ENCODE measurements around the gene PEAK1. TPM values are rescaled to one million over a fixed set of nuclear protein-coding genes. Genes with fewer than 3 reads are reported as not detected.

Gene PEAK1
- total RNA-seq, 1 donor from 2014 or later, result 28.5 TPM

DNA sequence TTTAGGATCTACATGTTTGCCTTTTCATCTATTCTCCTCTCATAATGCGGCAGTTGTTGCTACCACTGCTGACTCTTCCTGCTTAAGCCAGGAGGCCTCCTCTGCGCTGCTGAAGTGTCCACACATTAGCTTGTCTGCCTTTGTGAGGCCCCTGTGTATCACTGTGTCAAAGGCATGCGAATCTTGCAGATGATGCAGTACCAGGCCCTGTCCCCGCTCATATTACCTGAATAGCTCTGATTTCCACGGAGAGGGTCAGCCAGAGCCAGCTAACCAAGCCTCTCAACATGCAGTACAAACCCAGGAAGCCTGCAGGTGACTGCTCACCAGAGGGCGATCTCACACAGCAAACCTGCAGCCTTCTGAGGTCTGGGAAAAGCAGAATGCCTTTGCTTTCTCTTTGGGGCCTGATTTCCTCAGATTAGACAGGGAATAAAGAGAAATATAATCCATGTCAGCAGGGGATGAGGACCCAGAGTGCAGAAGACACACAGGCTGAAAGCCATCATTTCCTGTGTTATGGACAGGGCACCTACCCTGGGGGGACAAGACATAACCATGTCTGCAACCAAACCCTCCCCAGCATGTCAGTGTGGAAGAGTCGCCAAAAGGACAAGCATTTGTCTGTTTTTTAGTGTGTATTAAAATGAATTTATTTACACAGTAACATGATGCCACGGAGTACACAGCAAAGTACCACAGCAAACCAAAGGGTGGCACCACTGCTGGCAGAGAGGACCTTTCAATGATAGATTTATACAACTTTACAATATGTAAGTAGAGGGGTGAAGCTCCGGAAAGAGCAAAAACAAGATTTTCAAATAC lies 312.2 kb downstream of the PEAK1 start:
- intact Hi-C loops (cut with micrococcal nuclease), result loop anchor here (1.0 kb wide), 3 partner anchors 134 to 436 kb away; no protein-coding TSS in a partner anchor

DNA sequence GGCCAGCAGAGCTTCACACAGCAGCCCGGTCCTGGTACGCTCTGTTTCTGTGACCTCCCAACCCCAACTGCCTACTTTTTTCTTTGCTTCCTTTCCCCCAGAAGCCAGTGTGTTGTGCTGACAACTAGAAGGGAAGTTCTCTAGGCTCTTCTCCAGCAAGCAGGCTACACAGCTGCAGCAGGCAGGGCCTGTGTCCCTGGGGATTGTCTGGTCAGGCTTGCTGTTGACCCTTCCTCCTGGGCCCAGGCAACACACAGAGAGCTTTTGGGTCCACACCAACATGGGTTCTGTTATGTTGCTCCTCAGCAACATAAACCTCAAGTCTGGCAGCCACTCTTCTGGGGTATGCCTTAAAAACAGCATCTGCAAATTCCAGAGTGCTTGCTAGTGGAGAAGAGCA lies 312.8 kb downstream of the PEAK1 start:
- intact Hi-C loops (cut with micrococcal nuclease), result loop anchor here (1.0 kb wide), 3 partner anchors 134 to 436 kb away; no protein-coding TSS in a partner anchor

DNA sequence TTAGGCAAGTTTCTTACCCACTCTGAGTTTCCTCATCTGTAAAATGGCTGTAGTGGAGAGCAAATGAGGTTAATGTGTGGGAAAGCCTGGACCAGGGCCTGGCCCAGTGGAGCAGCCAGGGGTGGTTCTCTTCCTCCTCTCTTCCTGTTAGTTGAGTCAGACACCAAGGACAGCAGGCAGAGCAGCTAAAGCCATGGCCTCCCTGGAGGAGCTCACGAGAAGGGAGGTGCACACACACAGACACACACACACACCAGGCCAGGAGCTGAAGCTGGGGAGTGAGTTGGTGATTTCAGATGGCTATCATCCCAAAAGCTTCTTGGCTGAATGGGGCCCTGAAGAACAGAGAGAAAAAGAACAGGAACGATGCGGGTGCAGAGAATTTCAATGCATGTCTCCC lies 315.7 kb downstream of the PEAK1 start:
- intact Hi-C loops (cut with micrococcal nuclease), result no loop called here

DNA sequence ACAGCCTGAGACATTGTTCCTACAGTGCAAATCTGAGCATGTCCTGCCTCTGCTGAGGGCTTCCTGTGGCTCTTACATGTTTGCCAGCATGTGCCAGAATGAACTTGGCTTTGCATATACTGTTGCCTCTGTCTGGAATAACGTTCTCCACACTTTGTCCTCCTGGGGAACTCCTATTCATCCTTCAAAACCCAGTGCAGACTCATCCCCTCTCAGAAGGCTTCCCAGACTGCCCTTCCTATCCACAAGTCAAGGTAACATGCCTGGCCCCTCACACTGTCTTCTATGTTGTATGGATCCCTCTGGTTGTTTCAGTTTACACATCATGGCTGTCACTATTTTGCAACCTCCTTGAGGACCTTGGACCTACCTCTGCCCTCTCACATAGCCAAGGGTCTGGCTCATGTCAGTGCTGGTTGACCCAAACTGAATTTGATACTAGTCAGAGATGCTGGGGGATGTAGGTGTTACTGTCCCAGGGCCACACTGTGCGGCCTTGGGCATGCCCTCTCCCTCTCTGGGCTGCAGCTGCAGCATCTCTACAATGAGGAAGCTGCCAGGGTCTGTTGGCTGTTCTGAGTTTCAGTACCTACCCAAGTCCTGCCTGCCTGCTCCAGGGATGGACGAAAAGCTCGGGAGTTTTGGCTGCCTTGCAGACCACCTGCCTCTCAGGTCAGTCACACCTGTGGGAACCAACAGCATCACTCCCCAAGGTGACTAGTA lies 320.0 kb downstream of the PEAK1 start:
- intact Hi-C loops (cut with micrococcal nuclease), result no loop called here

DNA sequence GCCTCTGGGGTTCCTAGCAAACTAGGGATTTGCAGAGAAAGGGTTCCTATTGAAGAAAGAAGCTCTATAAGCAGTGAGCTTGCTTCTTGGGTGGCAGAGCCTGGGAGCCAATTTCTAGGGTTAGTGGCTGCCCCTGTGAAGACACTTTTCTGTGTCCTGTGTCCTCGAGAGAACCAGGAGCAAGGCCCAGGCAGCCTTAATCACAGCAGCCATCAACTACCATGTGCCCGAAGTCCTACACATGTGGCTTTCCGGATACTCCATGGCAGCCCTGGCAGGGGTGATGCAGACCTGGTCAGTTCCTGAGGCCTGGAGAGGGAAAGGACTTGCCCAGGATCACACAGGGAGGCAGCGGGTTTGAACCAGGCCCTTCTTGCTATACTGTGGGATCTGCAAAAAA lies 321.3 kb downstream of the PEAK1 start:
- intact Hi-C loops (cut with micrococcal nuclease), result no loop called here

DNA sequence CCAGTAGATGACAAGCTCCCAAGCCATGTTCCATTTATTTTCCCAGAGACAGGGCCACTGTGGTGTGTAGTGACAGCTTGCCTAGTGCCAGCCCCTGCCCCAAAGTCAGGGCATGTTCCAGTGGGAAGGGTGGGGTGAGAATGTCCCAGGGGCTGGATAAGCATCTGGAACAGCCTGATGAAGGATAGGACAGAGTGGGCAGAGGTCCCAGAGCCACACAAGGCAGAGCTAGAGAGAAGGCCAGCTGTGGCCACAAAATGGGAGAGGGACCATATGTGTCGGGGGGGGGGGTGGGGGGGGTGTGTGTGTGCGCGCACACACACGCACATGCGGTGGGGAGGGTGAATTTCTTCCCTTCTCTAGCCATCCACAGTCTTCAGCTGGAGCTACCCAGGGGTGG lies 322.0 kb downstream of the PEAK1 start:
- intact Hi-C loops (cut with micrococcal nuclease), result no loop called here

DNA sequence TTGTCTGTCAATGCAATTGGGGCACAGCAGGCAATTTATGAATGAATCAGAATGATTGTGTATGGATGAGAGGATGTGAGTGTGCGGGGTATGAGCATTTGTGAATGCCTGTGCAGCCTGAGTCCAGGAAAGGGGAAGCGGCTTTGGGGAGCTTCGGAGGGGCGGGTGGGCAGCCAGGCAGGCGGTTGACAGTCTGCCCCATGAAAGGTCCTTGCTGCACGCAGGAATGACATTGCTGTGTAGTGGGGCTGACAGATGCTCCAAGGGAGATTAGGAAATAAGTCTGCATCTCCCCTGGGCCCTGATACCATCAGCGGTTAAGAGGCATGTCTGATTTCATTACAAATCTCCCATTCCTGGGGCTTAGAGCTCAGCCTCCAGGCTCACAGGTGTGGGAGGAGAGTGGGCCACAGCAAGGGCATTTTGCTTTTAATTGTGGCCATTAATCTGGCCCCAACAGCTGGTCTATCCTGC lies 322.6 kb downstream of the PEAK1 start:
- intact Hi-C loops (cut with micrococcal nuclease), result no loop called here

DNA sequence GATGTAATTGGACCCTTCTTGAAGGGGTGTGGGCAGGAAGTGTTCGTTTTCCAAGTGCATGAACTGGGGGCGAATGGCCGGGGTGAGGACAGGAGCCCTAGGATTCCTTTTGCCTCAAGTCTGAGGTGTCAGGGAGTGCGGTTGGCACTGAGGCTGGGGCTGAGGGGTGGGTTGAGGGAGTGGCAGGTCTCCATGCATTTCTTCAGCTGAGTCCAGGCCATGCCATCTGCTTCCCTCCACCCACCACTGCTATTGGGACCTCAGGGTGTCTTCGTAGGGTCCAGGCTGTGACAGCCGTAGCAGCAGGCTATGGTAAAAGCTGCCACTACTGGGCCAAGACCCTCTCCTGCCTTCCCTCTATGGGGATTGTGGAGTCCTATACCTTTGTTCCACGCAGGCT lies 323.4 kb downstream of the PEAK1 start:
- intact Hi-C loops (cut with micrococcal nuclease), result no loop called here

DNA sequence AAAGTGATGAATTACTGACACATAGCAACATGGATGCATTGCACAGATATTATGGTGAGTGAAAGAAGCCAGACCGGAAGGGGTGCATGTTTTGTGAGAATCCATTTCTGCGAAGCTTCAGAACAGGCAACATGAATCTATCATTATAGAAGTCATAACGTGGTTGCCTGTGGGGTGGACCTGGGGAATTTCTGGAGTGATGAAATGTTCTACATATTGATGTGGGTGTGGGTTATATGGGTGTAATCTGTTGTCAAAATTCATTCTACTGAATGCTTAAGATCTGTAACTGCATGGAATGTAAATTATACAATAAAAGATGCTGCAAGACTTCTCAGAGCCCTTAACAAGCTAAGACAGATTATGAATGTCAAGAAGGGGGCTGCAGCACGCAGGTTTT lies 323.8 kb downstream of the PEAK1 start:
- intact Hi-C loops (cut with micrococcal nuclease), result no loop called here

DNA sequence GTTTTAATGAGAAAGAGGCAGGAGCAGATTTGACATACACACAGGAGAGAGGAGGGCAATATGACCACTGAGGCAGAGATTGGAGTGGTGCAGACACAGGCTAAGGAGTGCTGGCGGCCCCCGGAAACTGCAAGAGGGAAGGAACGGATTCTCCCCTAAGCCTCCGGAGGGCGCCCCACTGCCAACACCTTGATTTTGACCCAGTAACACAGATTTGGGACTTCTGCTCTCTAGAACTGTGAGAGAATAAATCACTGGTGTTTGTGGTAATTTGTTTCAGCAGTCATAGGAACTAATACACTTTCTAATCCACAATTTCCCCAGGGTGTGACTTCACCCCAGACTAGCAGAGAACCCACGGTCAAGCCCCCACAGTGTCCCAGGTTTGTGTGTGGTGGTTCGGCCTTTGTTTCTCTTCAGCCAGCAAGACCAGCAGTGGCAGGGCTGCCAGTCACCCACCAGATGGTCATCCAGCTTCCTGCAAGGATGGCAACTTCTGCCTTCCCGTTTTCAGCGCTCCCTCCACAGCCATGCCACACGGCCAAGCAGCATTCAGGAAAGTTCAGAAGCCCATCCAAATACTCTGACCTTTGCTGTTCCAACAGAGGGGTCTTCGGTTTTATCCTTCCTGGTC lies 325.4 kb downstream of the PEAK1 start:
- intact Hi-C loops (cut with micrococcal nuclease), result no loop called here

DNA sequence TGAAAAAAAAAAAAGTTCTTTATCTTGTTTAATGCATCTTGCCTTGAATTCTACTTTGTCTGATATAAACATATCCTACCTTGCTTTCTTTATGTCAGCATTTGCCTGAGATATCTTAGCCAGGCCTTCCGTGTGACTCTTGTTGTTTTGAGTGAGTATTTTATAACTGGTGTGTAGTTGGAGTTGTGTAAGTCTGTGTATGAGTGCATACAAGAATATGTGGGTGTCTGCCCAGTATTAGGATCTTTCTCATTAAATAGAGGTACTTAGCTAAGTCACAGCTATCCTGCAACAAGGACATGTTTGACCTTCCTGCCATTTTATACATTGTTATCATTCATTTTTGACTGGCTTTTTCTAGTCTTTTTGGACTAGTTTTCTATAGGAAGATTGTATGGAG lies 326.5 kb downstream of the PEAK1 start:
- intact Hi-C loops (cut with micrococcal nuclease), result no loop called here

DNA sequence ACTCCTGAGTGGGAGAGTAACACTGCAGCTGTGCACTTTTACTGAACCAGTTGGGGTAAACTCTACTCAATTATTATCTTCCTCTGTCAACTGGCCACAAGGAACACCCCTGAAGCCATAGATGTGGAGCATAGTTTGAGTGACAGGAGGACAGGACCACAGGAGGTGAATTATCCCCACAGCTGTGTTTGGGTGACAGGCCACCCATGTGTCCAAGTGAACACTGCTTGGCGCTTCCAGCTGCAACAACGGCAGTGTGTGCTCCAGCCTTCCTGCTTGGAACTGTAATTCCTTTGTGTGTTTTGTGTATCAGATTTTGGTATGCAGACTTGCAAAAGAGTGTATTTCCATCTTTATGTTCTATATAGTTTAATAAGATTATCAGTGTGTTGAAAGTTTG lies 328.8 kb downstream of the PEAK1 start:
- intact Hi-C loops (cut with micrococcal nuclease), result no loop called here

DNA sequence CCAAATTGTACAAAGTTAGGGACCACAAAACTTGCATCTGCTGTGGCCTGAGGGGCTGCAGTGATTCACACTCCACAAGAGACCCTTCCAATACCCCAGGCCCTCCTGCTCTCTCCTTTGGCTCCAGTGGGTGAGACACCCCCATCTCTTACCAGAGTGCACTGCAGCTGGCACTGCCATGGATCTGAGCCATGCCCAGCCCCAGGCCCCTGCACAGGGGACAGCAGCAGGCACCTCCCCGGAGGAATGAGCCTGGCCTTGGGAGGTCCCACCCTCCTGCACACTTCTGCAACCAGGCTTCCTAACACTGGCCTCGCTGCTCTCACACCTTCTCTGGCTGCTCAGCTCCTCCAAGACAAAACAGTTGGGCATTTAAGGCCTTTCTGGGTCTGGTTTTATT lies 332.7 kb downstream of the PEAK1 start:
- intact Hi-C loops (cut with micrococcal nuclease), result no loop called here

DNA sequence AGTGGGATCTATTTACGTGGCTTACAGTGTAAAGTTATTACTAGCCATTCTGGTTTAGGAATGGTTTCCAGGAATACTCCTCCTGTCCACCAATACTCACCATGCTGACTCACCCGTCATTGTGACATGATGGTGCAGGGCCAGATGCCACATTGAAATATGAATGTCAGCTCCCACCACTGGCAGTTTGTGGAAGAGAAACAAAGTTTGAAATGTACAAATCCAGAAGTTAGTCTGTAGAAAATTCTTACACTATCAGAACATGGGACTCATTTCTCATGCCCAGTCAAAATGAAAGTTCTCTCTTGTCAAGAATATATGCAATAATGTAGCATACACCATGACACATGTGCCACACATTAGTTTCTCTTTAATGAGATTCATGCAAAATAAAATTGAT lies 334.6 kb downstream of the PEAK1 start:
- intact Hi-C loops (cut with micrococcal nuclease), result no loop called here

DNA sequence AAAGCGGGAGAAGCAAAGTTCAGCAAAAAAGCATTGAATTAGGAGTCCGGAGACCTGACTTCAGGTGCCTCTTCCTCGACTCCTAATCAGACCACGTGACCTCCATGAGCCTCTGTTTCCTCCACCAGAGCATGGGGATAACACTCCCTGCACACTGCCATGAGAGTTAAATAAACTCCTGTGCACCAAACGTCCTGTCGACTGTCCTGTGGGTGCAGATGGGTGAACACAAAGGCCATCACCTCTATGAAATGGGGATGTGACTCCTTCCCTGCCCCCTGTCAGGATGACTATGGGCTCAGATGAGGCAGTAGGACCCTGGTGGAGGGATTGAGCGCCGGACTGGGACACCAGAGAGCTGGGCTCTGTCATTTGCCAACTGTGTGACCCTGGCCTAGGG lies 335.5 kb downstream of the PEAK1 start:
- intact Hi-C loops (cut with micrococcal nuclease), result no loop called here

DNA sequence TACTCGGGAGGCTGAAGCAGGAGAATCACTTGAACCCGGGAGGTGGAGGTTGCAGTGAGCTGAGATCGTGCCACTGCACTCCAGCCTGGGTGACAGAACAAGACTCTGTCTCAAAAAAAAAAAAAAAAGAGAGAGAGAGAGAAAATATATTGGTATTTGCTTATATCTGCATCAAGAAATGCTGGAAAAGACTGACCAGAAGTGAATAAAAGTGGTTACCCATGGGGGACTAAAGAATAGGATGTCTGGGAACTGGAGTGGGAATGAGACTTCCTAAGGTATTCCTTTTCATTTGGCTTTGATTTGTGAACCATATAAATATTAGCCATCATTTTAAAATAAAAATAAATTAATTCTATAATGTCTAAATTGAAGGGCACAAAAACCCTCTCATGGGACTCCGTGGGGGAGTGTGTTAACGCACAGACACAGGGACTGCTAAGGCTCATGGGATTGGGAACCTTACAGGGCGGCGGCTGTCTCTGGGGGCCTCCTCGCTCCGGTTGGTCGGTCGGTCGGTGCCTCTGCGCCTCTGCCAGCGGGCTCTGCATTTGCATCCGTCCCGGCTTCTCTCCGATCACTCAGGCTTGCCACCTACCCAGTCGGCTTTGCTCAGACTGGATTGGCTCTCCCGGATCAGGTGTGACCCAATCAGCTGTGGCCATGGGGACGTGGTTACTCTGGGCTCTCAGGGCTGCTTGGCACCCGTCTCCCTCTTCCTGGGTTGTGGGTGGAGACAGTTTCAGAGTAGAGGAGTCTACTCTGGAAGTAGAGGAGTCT lies 336.3 kb downstream of the PEAK1 start:
- intact Hi-C loops (cut with micrococcal nuclease), result no loop called here

DNA sequence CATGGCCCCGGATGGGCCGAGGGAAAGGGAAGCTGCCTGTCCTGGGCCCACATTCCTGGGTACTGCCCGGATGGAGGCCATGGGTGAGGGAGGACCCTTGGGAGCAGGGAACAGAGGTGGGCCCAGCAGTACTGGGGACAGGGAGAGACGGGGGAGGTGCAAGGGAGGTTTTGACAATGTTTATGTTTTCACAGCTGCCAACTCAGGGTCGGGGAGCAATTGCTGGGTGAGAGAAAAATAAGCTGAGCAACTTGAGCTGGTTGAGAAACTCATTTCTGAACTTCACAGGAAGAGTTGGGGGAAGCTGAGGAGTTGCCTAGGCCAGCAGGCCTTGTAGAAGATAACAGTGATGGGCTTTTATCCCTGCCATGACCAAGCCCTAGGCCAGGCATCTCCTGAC lies 337.9 kb downstream of the PEAK1 start:
- intact Hi-C loops (cut with micrococcal nuclease), result no loop called here

DNA sequence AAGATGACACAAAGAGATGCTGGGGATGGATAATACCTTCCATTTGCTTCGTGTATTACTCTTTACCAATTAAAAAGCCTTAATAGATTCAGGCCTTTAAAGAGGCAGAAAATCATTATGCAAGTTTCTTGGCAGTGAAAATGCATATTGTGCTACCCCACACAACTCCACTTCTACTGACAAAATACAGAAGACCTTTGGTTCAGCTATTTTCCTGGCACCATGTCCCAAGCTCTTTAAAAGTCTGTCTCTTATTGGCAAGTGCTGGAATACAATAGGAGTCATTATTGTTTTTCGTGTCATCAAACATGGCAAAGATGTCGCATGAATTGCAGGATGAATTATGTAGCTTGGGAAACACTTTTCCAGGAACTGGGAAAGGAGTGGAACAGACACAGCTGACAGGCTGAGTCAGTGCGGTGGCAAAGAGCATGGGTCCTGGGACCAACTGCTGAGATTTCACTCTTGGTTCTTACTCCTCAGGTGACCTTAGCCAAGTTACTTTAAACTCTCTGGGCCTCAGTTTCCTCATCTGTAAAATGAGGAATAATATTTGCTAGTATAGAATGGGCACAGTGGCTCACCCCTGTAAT lies 343.5 kb downstream of the PEAK1 start:
- intact Hi-C loops (cut with micrococcal nuclease), result loop anchor here (10.0 kb wide), 1 partner anchor 102 kb away; no protein-coding TSS in a partner anchor

DNA sequence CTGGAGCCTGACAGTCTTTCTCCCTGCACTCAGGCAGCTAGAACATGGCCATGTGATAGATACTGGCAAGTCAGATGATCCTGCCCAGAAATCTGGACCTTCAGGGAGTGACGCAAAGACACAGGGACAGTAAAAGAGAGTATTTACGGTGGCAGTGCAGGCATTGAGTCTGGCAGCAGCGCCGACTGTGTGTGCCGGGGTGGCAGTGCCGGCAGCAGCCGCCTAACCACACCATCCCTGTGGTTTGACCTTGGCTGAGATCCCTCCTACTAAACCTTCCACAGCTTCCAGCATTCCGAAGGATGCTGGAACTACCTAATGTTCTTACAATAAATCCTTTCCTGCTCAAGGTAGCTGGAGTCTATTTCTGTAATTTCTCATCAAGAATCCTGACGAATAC lies 344.4 kb downstream of the PEAK1 start:
- intact Hi-C loops (cut with micrococcal nuclease), result loop anchor here (10.0 kb wide), 1 partner anchor 101 kb away; no protein-coding TSS in a partner anchor

DNA sequence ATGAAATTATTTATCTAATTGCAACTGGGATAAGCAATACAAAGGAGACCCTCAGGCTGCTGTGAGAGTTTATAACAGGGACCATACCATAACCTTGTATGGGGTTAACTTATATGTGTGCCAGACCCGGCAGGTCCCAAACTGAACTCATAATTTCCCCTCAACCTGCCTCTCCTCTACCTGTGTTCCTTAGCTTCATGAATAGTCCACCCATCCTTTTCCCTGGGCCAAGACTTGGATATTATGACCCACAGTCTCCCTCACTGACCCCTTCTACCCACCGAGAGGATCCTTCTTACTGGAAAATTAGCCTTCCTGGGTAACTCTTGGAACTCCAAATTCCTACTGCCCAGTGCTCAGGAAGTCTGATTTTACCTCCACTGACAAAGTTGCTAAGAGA lies 345.6 kb downstream of the PEAK1 start:
- intact Hi-C loops (cut with micrococcal nuclease), result loop anchor here (10.0 kb wide), 1 partner anchor 100 kb away; no protein-coding TSS in a partner anchor
